SK-N-SH (cell line): ENCODE data around the gene AMMECR1. TPM values are rescaled to one million over a fixed set of nuclear protein-coding genes. Genes with fewer than 3 reads are reported as not detected.

ENCODE experiments used
- CTCF ChIA-PET: fragments of 300-600, 350-600 bp; formaldehyde crosslinking; extraction: SDS; loops from one replicate; lab custom pipeline; 2021; lab: Yijun Ruan, JAX
- POLR2A ChIA-PET: fragments of 350-600 bp; sonication (Branson Sonifier 250); formaldehyde crosslinking; extraction: SDS; loops from one replicate; lab custom pipeline; 2020; ENCODE audit warnings: antibody characterized with exemption, inconsistent platforms; lab: Yijun Ruan, JAX
- DNase-seq: peaks from one replicate; pipeline ENCODE4 v3.0.0; 2012
- H2AFZ ChIP-seq: fragments of 200-600 bp; sonication (generic); 2 replicates; pipeline ENCODE4 v1.8.1; 2016; ENCODE audit warnings: antibody characterized with exemption, mild to moderate bottlenecking, low read depth
- H3F3A ChIP-seq: fragments of 200-600 bp; sonication (generic); replicated peaks from 2 replicates; pipeline ENCODE3; 2016; ENCODE audit warnings: antibody characterized with exemption, mild to moderate bottlenecking; ENCODE audit not compliant: insufficient read depth
- H3K27ac ChIP-seq, 2 experiments: fragments of 200-500 bp in 1 of 2; fragments of 200-600 bp in 1 of 2; sonication (Bioruptor generic) in 1 of 2; sonication (generic), shearing (Covaris generic) in 1 of 2; 2 replicates each; pipeline versions ENCODE4 v1.5.1 to v1.6.1; 2014 to 2016; ENCODE audit warnings: low read depth in 2 of 2, inconsistent platforms in 1 of 2, low read length in 1 of 2, mild to moderate bottlenecking in 1 of 2, mixed read lengths in 1 of 2
- H3K27me3 ChIP-seq: fragments of 200-600 bp; sonication (generic), shearing (Covaris generic); 2 replicates; pipeline ENCODE4 v1.6.1; 2016; ENCODE audit warnings: mixed run types; ENCODE audit not compliant: insufficient read depth
- H3K36me3 ChIP-seq, 2 experiments: fragments of 200-500 bp in 1 of 2; fragments of 200-600 bp in 1 of 2; sonication (Bioruptor generic) in 1 of 2; sonication (generic) in 1 of 2; replicated peaks in 1 of 2; 2 replicates each; pipeline versions ENCODE3 to v1.5.1; 2014 to 2016; ENCODE audit warnings: low read length in 1 of 2, mild to moderate bottlenecking in 1 of 2; ENCODE audit not compliant: insufficient read depth in 2 of 2, control insufficient read depth in 1 of 2
- H3K4me1 ChIP-seq, 2 experiments: fragments of 200-500 bp in 1 of 2; fragments of 200-600 bp in 1 of 2; sonication (Bioruptor generic) in 1 of 2; sonication (generic), shearing (Covaris generic) in 1 of 2; 2 replicates each; pipeline versions ENCODE4 v1.5.1 to v1.6.1; 2014 to 2016; ENCODE audit warnings: low read depth in 1 of 2, low read length in 1 of 2, mixed run types in 1 of 2; ENCODE audit not compliant: insufficient read depth in 2 of 2, control insufficient read depth in 1 of 2
- H3K4me2 ChIP-seq: fragments of 200-600 bp; sonication (generic), shearing (Covaris generic); 2 replicates; pipeline ENCODE4 v1.6.1; 2017; ENCODE audit warnings: mixed run types
- H3K4me3 ChIP-seq, 2 experiments: fragments of 200-500 bp in 1 of 2; fragments of 200-600 bp in 1 of 2; sonication (Bioruptor generic) in 1 of 2; sonication (generic), shearing (Covaris generic) in 1 of 2; 2 replicates each; pipeline versions ENCODE4 v1.5.1 to v1.8.1; 2014 to 2016; ENCODE audit warnings: low read depth in 2 of 2, inconsistent platforms in 1 of 2, low read length in 1 of 2, mild to moderate bottlenecking in 1 of 2, mixed read lengths in 1 of 2, moderate library complexity in 1 of 2
- H3K79me2 ChIP-seq: fragments of 200-600 bp; sonication (generic); 2 replicates; pipeline ENCODE4 v1.8.1; 2017; ENCODE audit warnings: mild to moderate bottlenecking; ENCODE audit not compliant: insufficient read depth
- H3K9ac ChIP-seq: fragments of 200-600 bp; sonication (generic); 2 replicates; pipeline ENCODE4 v1.6.1; 2017; ENCODE audit warnings: mixed run types
- H3K9me2 ChIP-seq: fragments of 200-600 bp; sonication (generic); 2 replicates; pipeline ENCODE4 v1.6.1; 2017; ENCODE audit warnings: mixed run types
- H3K9me3 ChIP-seq: fragments of 200-600 bp; sonication (generic); 2 replicates; pipeline ENCODE4 v1.6.1; 2017; ENCODE audit warnings: mixed run types, mild to moderate bottlenecking, moderate library complexity
- H4K20me1 ChIP-seq: fragments of 200-600 bp; sonication (generic); 2 replicates; pipeline ENCODE4 v1.6.1; 2017; ENCODE audit warnings: mild to moderate bottlenecking, mixed run types; ENCODE audit not compliant: insufficient read depth
- CHD2 ChIP-seq: fragments of 150-350 bp; IDR thresholded peaks from 2 replicates; pipeline ENCODE4 v1.6.1; 2018; ENCODE audit warnings: low read length; ENCODE audit not compliant: partially characterized antibody
- ELF1 ChIP-seq: IDR thresholded peaks from 2 replicates; pipeline ENCODE4 v1.4.0; 2012
- FOXJ3 ChIP-seq: sonication (generic); formaldehyde crosslinking; IDR thresholded peaks from 2 replicates; pipeline ENCODE4 v1.5.1; 2020; ENCODE audit warnings: mild to moderate bottlenecking, missing genetic modification reagents
- GABPA ChIP-seq: IDR thresholded peaks from 2 replicates; pipeline ENCODE4 v1.4.0; 2012; ENCODE audit warnings: low read depth, mild to moderate bottlenecking
- GATA2 ChIP-seq: sonication (generic); formaldehyde crosslinking; IDR thresholded peaks from 2 replicates; pipeline ENCODE4 v1.5.0; 2020; ENCODE audit warnings: mild to moderate bottlenecking, missing genetic modification reagents
- MAX ChIP-seq: IDR thresholded peaks from 2 replicates; pipeline ENCODE4 v1.4.0; 2012; ENCODE audit warnings: low read depth
- MEF2A ChIP-seq: IDR thresholded peaks from 2 replicates; pipeline ENCODE4 v1.4.0; 2012; ENCODE audit warnings: low read depth, borderline replicate concordance
- NFIC ChIP-seq: IDR thresholded peaks from 2 replicates; pipeline ENCODE4 v1.4.0; 2012; ENCODE audit warnings: borderline replicate concordance
- NRF1 ChIP-seq: IDR thresholded peaks from 2 replicates; pipeline ENCODE4 v1.6.1; 2012; ENCODE audit warnings: low read depth, mild to moderate bottlenecking, low read length
- POLR2AphosphoS5 ChIP-seq: IDR thresholded peaks from 2 replicates; pipeline ENCODE4 v1.6.1; 2012; ENCODE audit warnings: low read depth, low read length
- RFX5 ChIP-seq: IDR thresholded peaks from 2 replicates; pipeline ENCODE4 v1.6.1; 2012; ENCODE audit warnings: mild to moderate bottlenecking, improper control_type of control experiment, low read length
- RXRA ChIP-seq: IDR thresholded peaks from 2 replicates; pipeline ENCODE4 v1.4.0; 2012; ENCODE audit warnings: low read depth, mild to moderate bottlenecking, borderline replicate concordance
- TEAD4 ChIP-seq: IDR thresholded peaks from 2 replicates; pipeline ENCODE4 v1.4.0; 2012; ENCODE audit warnings: mild to moderate bottlenecking, borderline replicate concordance; ENCODE audit not compliant: insufficient read depth
- WGBS: methylation state at CpG from one replicate; pipeline ENCODE4 v1.1.6; 2017; ENCODE audit warnings: low lambda C conversion rate; 5-methylcytosine and 5-hydroxymethylcytosine counted together
- polyA plus RNA-seq, 3 experiments: library from polyadenylated mRNA; depleted of rRNA; stranded (reverse); fragments of >200 nt; gene quantifications; 2 replicates each; pipeline ENCODE4 v1.2.3, GENCODE V29; 2012
- TF ChIP-seq, protein P1 (sequence below): IDR thresholded peaks from 2 replicates; pipeline ENCODE4; 2012
- TF ChIP-seq, protein P2 (sequence below): IDR thresholded peaks from 2 replicates; pipeline ENCODE4 v1.4.0; 2012; ENCODE audit warnings: low read depth, borderline replicate concordance
- TF ChIP-seq, protein P3 (sequence below): fragments of 150-350 bp; IDR thresholded peaks from 2 replicates; pipeline ENCODE4 v1.6.1; 2017; ENCODE audit warnings: antibody characterized with exemption, low read length, low read depth, borderline replicate concordance

The AMMECR1 gene
- polyA plus RNA-seq, 1 of the 3 experiments (the other 2 are of a cell fraction): 1.3 TPM

- DNase-seq: no peak
- POLR2A ChIA-PET: no interaction called here
- no peak overlapping the region for H3K4me2 ChIP-seq
These were observed 135.5 kb downstream of the AMMECR1 start for GRCh38 chrX:110182362-110182761.

More at GRCh38 chrX:110182362-110182761, 135.5 kb downstream of the AMMECR1 start:
- no peaks in the 10 kb centered on the region for H3K27me3 ChIP-seq
- H3K9ac ChIP-seq: no peak overlapping the region
- no peak overlapping the region for H3K27ac ChIP-seq
- H3K79me2 ChIP-seq: no peaks in the 10 kb centered on the region
- H3F3A ChIP-seq: no peaks in the 10 kb centered on the region
- 71% methylated on average over 1 of the region's 1 CpG for WGBS
- CTCF ChIA-PET: no interaction called here
- TF ChIP-seq MAX (no peak), FOXJ3 (CRISPR knock-in tag) (no peak), GABPA (no peak), RFX5 (no peak), GATA2 (CRISPR knock-in tag) (no peak), TEAD4 (no peak), NRF1 (no peak), CHD2 (no peak), POLR2AphosphoS5 (no peak), NFIC (no peak), MEF2A (no peak), RXRA (no peak), ELF1 (no peak)
- TF ChIP-seq, protein P1, sequence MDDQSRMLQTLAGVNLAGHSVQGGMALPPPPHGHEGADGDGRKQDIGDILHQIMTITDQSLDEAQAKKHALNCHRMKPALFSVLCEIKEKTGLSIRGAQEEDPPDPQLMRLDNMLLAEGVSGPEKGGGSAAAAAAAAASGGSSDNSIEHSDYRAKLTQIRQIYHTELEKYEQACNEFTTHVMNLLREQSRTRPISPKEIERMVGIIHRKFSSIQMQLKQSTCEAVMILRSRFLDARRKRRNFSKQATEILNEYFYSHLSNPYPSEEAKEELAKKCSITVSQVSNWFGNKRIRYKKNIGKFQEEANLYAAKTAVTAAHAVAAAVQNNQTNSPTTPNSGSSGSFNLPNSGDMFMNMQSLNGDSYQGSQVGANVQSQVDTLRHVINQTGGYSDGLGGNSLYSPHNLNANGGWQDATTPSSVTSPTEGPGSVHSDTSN: no peak
- TF ChIP-seq, protein P2, sequence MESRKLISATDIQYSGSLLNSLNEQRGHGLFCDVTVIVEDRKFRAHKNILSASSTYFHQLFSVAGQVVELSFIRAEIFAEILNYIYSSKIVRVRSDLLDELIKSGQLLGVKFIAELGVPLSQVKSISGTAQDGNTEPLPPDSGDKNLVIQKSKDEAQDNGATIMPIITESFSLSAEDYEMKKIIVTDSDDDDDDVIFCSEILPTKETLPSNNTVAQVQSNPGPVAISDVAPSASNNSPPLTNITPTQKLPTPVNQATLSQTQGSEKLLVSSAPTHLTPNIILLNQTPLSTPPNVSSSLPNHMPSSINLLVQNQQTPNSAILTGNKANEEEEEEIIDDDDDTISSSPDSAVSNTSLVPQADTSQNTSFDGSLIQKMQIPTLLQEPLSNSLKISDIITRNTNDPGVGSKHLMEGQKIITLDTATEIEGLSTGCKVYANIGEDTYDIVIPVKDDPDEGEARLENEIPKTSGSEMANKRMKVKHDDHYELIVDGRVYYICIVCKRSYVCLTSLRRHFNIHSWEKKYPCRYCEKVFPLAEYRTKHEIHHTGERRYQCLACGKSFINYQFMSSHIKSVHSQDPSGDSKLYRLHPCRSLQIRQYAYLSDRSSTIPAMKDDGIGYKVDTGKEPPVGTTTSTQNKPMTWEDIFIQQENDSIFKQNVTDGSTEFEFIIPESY: no peak
- TF ChIP-seq, protein P3, sequence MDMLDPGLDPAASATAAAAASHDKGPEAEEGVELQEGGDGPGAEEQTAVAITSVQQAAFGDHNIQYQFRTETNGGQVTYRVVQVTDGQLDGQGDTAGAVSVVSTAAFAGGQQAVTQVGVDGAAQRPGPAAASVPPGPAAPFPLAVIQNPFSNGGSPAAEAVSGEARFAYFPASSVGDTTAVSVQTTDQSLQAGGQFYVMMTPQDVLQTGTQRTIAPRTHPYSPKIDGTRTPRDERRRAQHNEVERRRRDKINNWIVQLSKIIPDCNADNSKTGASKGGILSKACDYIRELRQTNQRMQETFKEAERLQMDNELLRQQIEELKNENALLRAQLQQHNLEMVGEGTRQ: no peak
- no peak overlapping the region for H3K4me3 ChIP-seq
- no peaks in the 10 kb centered on the region; a peak in 1 of 4 replicates for H3K4me1 ChIP-seq
- H3K9me2 ChIP-seq: no peaks in the 10 kb centered on the region
- no peaks in the 10 kb centered on the region for H4K20me1 ChIP-seq
- no peaks in the 10 kb centered on the region for H3K36me3 ChIP-seq
- H2AFZ ChIP-seq: no peak overlapping the region
- H3K9me3 ChIP-seq: no peaks in the 10 kb centered on the region
